GM12891 (cell line): Measurements from ENCODE around the gene KCNQ5.

ENCODE experiments used
- PAX5 ChIP-seq: IDR thresholded peaks from 2 replicates; pipeline ENCODE4 v1.6.1; 2011; ENCODE audit warnings: low read length, moderate library complexity, mild to moderate bottlenecking; ENCODE audit not compliant: insufficient read depth, severe bottlenecking
- POLR2A ChIP-seq: IDR thresholded peaks from 2 replicates; pipeline ENCODE4 v1.6.1; 2011; ENCODE audit warnings: low read depth, low read length, control low read depth
- POLR2AphosphoS5 ChIP-seq: IDR thresholded peaks from 2 replicates; pipeline ENCODE4 v1.6.1; 2011; ENCODE audit warnings: low read depth, low read length, control low read depth
- POU2F2 ChIP-seq: IDR thresholded peaks from 2 replicates; pipeline ENCODE4 v1.6.1; 2011; ENCODE audit warnings: low read depth, mild to moderate bottlenecking, control low read depth, low read length, moderate library complexity
- SPI1 ChIP-seq: IDR thresholded peaks from 2 replicates; pipeline ENCODE4 v1.6.1; 2011; ENCODE audit warnings: low read depth, low read length, control low read depth
- TAF1 ChIP-seq: IDR thresholded peaks from 2 replicates; pipeline ENCODE4 v1.6.1; 2011; ENCODE audit warnings: low read depth, low read length, control low read depth

DNA sequence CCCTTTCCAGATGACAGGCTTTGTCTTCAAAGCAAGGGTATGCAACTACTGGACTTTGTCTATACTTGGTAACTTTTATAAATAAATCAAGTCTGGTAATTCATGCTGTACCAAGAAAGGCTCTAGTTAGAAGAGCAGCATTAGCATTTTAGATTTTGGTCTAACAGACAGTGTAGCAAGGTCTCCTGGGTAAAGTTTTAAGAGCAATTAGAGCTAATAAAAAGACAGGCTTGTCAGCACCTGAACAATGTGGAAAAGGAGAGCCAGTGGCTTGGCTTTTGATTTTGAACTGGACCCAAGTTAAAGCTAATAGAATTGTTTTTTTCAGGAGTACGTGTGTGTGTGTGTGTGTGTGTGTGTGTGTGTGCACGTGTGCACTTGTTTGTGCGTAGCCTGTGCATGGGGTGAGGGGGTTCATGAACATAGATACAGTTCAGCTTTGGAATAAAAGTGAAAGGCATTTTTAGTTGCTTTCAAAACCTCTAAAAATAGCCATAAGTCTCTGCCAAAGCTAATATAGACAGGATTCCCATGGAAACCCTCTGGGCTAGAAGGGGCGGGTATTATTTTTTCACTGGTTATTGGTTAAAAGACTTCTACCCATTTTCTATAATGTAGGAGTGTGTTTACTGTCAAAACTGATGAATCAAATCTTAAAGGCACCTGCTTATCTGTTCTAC is 138.4 kb downstream of the KCNQ5 start:
- TF ChIP-seq POLR2AphosphoS5 (no peak), POLR2A (no peak), PAX5 (no peak), TAF1 (no peak), SPI1 (no peak), POU2F2 (no peak)
